ENCODE measurements around the gene AGRN.

Gene AGRN

DNA sequence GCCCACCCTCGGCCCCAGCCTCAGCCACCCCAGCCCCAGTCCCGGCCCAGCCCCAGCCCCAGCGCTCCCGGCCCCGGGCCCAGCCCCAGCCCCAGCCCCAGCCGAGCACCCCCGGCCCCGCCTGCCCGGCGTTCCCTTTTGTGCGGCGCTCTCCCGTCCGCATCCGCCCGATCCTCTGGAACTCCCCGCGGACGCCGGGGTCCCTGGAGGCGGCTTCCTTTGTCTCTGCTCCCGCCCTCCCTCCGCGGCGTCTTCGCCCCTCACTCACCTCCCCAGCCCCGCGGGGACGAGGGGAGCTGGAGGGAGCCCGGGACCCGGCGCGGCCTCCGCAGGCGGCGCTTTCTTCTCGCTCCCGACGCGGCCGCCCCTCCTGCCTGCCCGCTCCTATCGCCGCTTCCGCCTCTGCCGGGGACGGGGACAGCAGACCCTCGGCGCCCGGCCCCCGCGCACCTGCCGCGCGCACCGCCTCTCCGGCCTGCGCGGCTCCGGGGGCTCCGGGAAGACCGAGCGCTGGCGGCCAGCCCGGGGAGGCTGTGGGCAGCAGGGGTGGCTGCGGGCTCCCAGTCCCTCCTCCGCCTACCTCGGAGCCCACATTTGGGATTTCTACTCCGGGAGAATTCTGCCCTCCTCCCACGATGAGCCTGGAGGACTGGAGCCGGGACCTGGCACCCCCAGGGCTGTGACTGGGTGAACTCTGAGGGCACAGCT, 14.0 kb downstream of the AGRN start:
- TF ChIP-seq CREB1 (IDR thresholded peaks at IDR 0.05; ENCODE audit: low read depth) (no peak), TEAD4 (IDR thresholded peaks at IDR 0.05) (no peak), ZBTB7A (IDR thresholded peaks at IDR 0.05; ENCODE audit: low read depth) (no peak), FOXM1 (IDR thresholded peaks at IDR 0.05; ENCODE audit: borderline replicate concordance, low read depth) (no peak), TAF1 (IDR thresholded peaks at IDR 0.05; ENCODE audit: low read depth) (no peak), RAD21 (IDR thresholded peaks at IDR 0.05; ENCODE audit: low read depth) (no peak), EP300 (IDR thresholded peaks at IDR 0.05; ENCODE audit: borderline replicate concordance) (no peak), EGR1 (IDR thresholded peaks at IDR 0.05) (no peak), CEBPB (IDR thresholded peaks at IDR 0.05) (no peak), YY1 (IDR thresholded peaks at IDR 0.05; ENCODE audit: low read depth) (no peak), TCF12 (IDR thresholded peaks at IDR 0.05; ENCODE audit: low read depth) (no peak), NFIC (IDR thresholded peaks at IDR 0.05) (no peak)
- TF ChIP-seq, protein P1, sequence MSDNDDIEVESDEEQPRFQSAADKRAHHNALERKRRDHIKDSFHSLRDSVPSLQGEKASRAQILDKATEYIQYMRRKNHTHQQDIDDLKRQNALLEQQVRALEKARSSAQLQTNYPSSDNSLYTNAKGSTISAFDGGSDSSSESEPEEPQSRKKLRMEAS (IDR thresholded peaks at IDR 0.05) = no peak
- TF ChIP-seq, protein P2, sequence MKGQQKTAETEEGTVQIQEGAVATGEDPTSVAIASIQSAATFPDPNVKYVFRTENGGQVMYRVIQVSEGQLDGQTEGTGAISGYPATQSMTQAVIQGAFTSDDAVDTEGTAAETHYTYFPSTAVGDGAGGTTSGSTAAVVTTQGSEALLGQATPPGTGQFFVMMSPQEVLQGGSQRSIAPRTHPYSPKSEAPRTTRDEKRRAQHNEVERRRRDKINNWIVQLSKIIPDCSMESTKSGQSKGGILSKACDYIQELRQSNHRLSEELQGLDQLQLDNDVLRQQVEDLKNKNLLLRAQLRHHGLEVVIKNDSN (IDR thresholded peaks at IDR 0.05) = no peak
- TF ChIP-seq, protein P3, sequence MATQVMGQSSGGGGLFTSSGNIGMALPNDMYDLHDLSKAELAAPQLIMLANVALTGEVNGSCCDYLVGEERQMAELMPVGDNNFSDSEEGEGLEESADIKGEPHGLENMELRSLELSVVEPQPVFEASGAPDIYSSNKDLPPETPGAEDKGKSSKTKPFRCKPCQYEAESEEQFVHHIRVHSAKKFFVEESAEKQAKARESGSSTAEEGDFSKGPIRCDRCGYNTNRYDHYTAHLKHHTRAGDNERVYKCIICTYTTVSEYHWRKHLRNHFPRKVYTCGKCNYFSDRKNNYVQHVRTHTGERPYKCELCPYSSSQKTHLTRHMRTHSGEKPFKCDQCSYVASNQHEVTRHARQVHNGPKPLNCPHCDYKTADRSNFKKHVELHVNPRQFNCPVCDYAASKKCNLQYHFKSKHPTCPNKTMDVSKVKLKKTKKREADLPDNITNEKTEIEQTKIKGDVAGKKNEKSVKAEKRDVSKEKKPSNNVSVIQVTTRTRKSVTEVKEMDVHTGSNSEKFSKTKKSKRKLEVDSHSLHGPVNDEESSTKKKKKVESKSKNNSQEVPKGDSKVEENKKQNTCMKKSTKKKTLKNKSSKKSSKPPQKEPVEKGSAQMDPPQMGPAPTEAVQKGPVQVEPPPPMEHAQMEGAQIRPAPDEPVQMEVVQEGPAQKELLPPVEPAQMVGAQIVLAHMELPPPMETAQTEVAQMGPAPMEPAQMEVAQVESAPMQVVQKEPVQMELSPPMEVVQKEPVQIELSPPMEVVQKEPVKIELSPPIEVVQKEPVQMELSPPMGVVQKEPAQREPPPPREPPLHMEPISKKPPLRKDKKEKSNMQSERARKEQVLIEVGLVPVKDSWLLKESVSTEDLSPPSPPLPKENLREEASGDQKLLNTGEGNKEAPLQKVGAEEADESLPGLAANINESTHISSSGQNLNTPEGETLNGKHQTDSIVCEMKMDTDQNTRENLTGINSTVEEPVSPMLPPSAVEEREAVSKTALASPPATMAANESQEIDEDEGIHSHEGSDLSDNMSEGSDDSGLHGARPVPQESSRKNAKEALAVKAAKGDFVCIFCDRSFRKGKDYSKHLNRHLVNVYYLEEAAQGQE (IDR thresholded peaks at IDR 0.05; ENCODE audit: low read depth) = no peak

DNA sequence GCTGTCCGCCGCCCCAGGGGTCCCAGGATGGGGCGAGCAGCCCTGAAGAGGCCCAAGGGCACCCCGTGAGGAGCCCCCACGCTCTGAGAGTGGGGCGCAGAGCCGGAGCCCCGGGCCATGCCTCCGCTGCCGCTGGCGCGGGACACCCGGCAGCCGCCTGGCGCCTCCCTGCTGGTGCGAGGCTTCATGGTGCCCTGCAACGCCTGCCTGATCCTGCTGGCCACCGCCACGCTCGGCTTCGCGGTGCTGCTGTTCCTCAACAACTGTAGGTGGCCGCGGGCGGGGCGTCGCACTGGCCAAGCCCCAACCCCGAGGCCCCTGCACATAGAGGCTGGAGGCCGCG, 14.5 kb downstream of the AGRN start:
- TF ChIP-seq, protein P2 (IDR thresholded peaks at IDR 0.05) = no peak
- TF ChIP-seq, protein P3 (IDR thresholded peaks at IDR 0.05; ENCODE audit: low read depth) = no peak
- TF ChIP-seq NFIC (IDR thresholded peaks at IDR 0.05) = no peak
- TF ChIP-seq, protein P1 (IDR thresholded peaks at IDR 0.05) = no peak
- TF ChIP-seq TCF12 (IDR thresholded peaks at IDR 0.05; ENCODE audit: low read depth) = no peak
- no peak for TF ChIP-seq RAD21 (IDR thresholded peaks at IDR 0.05; ENCODE audit: low read depth)
- TF ChIP-seq EP300 (IDR thresholded peaks at IDR 0.05; ENCODE audit: borderline replicate concordance) = no peak
- no peak for TF ChIP-seq EGR1 (IDR thresholded peaks at IDR 0.05)
- TF ChIP-seq TAF1 (IDR thresholded peaks at IDR 0.05; ENCODE audit: low read depth) = no peak
- TF ChIP-seq CEBPB (IDR thresholded peaks at IDR 0.05) = no peak
- TF ChIP-seq CREB1 (IDR thresholded peaks at IDR 0.05; ENCODE audit: low read depth) = no peak
- TF ChIP-seq FOXM1 (IDR thresholded peaks at IDR 0.05; ENCODE audit: borderline replicate concordance, low read depth) = no peak
- no peak for TF ChIP-seq TEAD4 (IDR thresholded peaks at IDR 0.05)
- TF ChIP-seq ZBTB7A (IDR thresholded peaks at IDR 0.05; ENCODE audit: low read depth) = no peak

DNA sequence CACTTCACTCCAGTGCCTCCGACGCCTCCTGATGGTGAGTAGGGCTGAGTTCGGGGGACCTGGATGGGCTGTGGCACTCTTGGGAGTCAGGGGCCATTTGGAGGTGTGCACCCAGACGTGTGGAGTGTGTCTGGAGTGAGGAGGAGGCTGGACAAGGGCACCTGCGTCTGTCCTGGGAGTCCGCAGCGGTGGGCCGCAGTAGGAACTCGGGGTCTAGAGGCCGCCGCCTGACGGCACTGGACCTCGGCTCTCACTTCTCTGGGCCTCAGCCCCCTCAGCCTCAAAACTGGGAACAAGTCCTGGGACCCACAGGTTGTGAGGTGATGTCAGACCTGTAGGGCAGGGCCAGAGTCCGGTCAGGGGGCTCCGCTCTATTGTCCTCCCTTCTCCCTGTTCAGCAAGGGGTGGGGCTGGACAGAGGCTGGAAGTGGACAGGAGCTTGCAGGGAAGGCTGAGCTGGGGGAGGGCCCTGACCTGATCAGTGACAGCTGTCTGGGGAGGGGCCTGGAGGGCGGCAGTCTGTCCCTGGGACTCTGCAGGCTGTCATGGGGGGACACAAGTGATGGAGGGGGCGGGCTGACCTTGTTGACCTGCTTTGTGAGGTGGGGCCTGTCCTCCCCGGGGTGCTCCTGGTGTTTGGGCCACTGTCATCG, 15.5 kb downstream of the AGRN start:
- TF ChIP-seq TCF12 (IDR thresholded peaks at IDR 0.05; ENCODE audit: low read depth) (no peak), NFIC (IDR thresholded peaks at IDR 0.05) (no peak), TEAD4 (IDR thresholded peaks at IDR 0.05) (no peak), CEBPB (IDR thresholded peaks at IDR 0.05) (no peak), TAF1 (IDR thresholded peaks at IDR 0.05; ENCODE audit: low read depth) (no peak), RAD21 (IDR thresholded peaks at IDR 0.05; ENCODE audit: low read depth) (no peak), CREB1 (IDR thresholded peaks at IDR 0.05; ENCODE audit: low read depth) (no peak), FOXM1 (IDR thresholded peaks at IDR 0.05; ENCODE audit: borderline replicate concordance, low read depth) (no peak), EP300 (IDR thresholded peaks at IDR 0.05; ENCODE audit: borderline replicate concordance) (no peak), ZBTB7A (IDR thresholded peaks at IDR 0.05; ENCODE audit: low read depth) (no peak), EGR1 (IDR thresholded peaks at IDR 0.05) (no peak), YY1 (IDR thresholded peaks at IDR 0.05; ENCODE audit: low read depth) (no peak)
- TF ChIP-seq, protein P3 (IDR thresholded peaks at IDR 0.05; ENCODE audit: low read depth) = no peak
- TF ChIP-seq, protein P1 (IDR thresholded peaks at IDR 0.05) = no peak
- TF ChIP-seq, protein P2 (IDR thresholded peaks at IDR 0.05) = no peak
